ENCODE data around the gene MBD3L3.
"Not testable (repeated sequence)": the region's sequence is repeated elsewhere in the genome, so short reads cannot be mapped to it uniquely, and the experiment has no call there.

- TF ChIP-seq CTCF (conservative IDR thresholded peaks at IDR 0.05; ENCODE audit: low read depth, low read length); EZH2 (IDR thresholded peaks at IDR 0.05; ENCODE audit: borderline replicate concordance, low read depth, low read length, poor library complexity, severe bottlenecking): not testable (repeated sequence)
Observed at GRCh38 chr19:7052896-7053295, 5.6 kb downstream of the MBD3L3 start.

All from A673 (cell line).